Left ventricle myocardium superior (tissue), 1 donor: ENCODE data around the gene ZNF574. TPM values are rescaled to one million over a fixed set of nuclear protein-coding genes. Genes with fewer than 3 reads are reported as not detected.
"Not testable (repeated sequence)": the region's sequence is repeated elsewhere in the genome, so short reads cannot be mapped to it uniquely, and the experiment has no call there.

ENCODE experiments used
- ATAC-seq: fragments of 200-7000 bp; cut with Tn5 transposase; one replicate; pipeline ENCODE4 v1.9.1; 2020; ENCODE audit warnings: mild to moderate bottlenecking, moderate library complexity
- DNase-seq: peaks from one replicate; pipeline ENCODE4 v3.0.0-alpha.2; 2020
- intact Hi-C: fragments of 100-400 bp; cut with micrococcal nuclease; formaldehyde crosslinking; loops from one replicate; pipeline ENCODE4 v1.11.0; 2022
- total RNA-seq: library from RNA; stranded (reverse); fragmentation: NEBNext Ultra II Directional; extraction: Animal tissue kit (Norgen Biotek cat#: 25700); gene quantifications from one replicate; pipeline ENCODE4 v1.2.1, GENCODE V29; 2021
- donor health status: DM: no; HTN: yes; CAD: no; lungs with severe emphysema.

The ZNF574 gene
- total RNA-seq, 1 donor from 2014 or later = 10.2 TPM

GRCh38 chr19:42095142-42095813 is 19.3 kb downstream of the ZNF574 start:
- intact Hi-C loops = no loop called here
- ATAC-seq = no peak
- DNase-seq = no peak

- intact Hi-C loops = no loop called here
- no peak for ATAC-seq
- no peak for DNase-seq
Measured at GRCh38 chr19:42095814-42096230, 19.9 kb downstream of the ZNF574 start.

GRCh38 chr19:42096255-42096837 is 20.4 kb downstream of the ZNF574 start:
- intact Hi-C loops = no loop called here
- ATAC-seq (no peak), DNase-seq (no peak)

- no peak for DNase-seq
- ATAC-seq = no peak
- intact Hi-C loops = no loop called here
Measured at GRCh38 chr19:42097461-42097860, 21.5 kb downstream of the ZNF574 start.

- intact Hi-C loops = no loop called here
- no peak for ATAC-seq
- DNase-seq = no peak
Measured at GRCh38 chr19:42098781-42099180, 22.8 kb downstream of the ZNF574 start.

GRCh38 chr19:42099336-42099925 is 23.5 kb downstream of the ZNF574 start:
- ATAC-seq (no peak), DNase-seq (no peak)
- intact Hi-C loops = no loop called here

GRCh38 chr19:42100241-42100640 is 24.3 kb downstream of the ZNF574 start:
- intact Hi-C loops, ATAC-seq, DNase-seq: not testable (repeated sequence)

GRCh38 chr19:42102877-42103276 is 26.9 kb downstream of the ZNF574 start:
- intact Hi-C loops = no loop called here

GRCh38 chr19:42105368-42105767 is 29.4 kb downstream of the ZNF574 start:
- ATAC-seq (no peak), DNase-seq (no peak)
- intact Hi-C loops = no loop called here

More at GRCh38 chr19:42102877-42103276, 26.9 kb downstream of the ZNF574 start:
- no peak for ATAC-seq
- DNase-seq = no peak

- DNase-seq (peak; percentile 81), ATAC-seq (peak; percentile 91)
- intact Hi-C loops = no loop called here
Measured at GRCh38 chr19:42108527-42109389, 32.8 kb downstream of the ZNF574 start.

GRCh38 chr19:42109896-42110295 is 33.9 kb downstream of the ZNF574 start:
- DNase-seq (no peak), ATAC-seq (no peak)
- intact Hi-C loops = no loop called here

GRCh38 chr19:42110658-42111057 is 34.7 kb downstream of the ZNF574 start:
- DNase-seq = no peak
- intact Hi-C loops = no loop called here
- ATAC-seq = no peak

- ATAC-seq (no peak), DNase-seq (no peak)
- intact Hi-C loops = no loop called here
Measured at GRCh38 chr19:42111384-42111783, 35.4 kb downstream of the ZNF574 start.

- ATAC-seq (no peak), DNase-seq (no peak)
- intact Hi-C loops = no loop called here
Measured at GRCh38 chr19:42111811-42112210, 35.8 kb downstream of the ZNF574 start.

- intact Hi-C loops = no loop called here
- ATAC-seq (peak; percentile 72), DNase-seq (no peak)
Measured at GRCh38 chr19:42113641-42114348, 37.8 kb downstream of the ZNF574 start.

GRCh38 chr19:42114412-42114811 is 38.4 kb downstream of the ZNF574 start:
- intact Hi-C loops = no loop called here
- no peak for DNase-seq
- ATAC-seq = no peak

- ATAC-seq (no peak), DNase-seq (no peak)
- intact Hi-C loops = no loop called here
Measured at GRCh38 chr19:42115219-42115618, 39.3 kb downstream of the ZNF574 start.

GRCh38 chr19:42115705-42116104 is 39.7 kb downstream of the ZNF574 start:
- intact Hi-C loops = no loop called here
- ATAC-seq = no peak

More at GRCh38 chr19:42115705-42116104, 39.7 kb downstream of the ZNF574 start:
- no peak for DNase-seq
